ENCODE data around the gene CGB5.

The CGB5 gene

DNA sequence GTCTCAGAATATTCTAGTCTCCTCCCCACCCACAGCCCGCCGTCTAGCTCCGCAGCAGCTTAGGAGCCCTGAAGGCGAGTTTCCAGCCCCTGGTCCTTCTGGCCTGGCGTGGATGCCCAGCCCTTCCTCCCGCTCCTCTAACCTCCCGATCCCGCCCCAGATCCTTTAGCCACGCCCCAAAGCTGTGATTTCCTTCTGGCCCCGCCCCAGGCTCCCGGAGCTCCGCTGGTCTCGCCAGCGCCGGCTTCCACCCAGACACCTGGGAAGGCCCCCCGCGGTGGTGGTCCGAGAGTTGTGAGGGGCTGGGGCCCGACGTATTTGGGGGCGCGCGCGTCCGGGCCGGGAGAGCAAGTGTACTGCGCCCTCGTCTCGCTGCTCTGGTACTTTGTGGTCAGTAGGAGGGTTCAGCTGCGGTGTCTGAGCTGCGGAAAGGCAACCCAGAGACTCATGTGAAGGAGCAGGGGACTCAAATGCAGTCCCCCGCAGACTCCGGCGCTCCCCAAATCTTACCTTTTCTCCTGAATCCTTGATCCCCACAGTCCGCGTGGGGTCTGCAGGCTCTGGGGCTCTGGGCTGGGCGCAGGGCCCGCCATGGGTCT, 14.1 kb downstream of the CGB5 start, which contains the start of gene CGB7:
CGB7 (minus strand) TSS at position 114 of the 599 bp plus-strand sequence. CDS start 2,374 bp downstream, outside the sequence.
- DNase-seq (ENCODE audit: low read depth), result peak; percentile 16

DNA sequence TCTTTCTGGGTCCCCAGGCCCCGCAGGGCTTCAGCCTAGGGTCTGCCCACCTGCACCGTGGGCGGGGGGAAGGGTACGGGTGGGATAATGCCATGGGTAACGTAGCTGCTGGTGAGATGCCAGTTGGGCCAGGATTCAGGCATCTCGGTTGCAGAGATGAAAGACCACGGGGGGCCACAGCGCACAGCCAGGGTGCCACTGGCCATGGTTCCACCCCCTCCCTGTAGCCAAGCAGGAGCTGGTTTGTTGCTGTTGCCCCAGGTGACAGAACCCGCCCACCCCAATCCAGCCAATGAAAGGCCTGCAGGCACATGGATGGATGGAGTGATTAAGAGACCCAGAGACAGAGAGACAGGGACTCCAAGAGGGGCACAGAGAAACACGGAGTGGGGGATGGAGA, 14.9 kb downstream of the CGB5 start:
- DNase-seq (ENCODE audit: low read depth), result no peak

DNA sequence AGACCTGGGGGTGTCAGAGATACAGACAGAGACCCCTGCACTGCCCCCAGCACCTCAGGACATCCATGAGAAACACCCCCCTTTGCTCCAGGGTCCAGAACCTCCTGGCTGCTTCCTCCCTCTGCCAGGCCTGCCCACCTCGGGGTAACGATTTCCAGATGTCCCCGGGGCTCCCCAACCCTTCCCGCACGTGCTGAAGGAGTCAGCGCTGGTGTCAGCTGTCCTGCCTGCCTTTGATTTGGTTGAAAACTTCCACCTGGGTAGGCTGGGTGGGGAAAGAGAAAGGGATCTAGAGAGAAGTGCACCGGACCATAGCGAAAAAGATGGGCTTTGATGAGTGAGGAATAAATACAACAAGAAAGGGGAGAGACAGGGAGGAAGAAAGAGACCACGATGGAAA, 15.4 kb downstream of the CGB5 start:
- DNase-seq (ENCODE audit: low read depth), result no peak

DNA sequence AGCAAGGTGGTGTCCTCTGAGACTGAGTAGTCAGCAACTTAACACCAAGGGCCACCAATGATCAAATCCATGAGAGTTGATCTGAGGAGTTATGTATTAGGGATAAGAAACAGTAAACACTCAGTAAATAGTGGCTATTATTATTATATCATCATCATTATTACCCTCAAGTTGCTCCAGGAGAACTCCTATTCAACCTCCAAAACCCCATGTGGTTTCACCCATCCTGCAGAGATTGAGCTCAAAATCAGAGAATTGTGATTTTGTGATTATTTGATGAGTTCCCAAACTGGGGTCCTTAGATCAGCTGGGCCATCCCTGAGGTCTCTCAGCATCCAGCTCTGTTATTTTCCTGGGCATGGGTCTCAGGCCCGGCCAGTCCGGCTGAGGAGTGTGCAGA, 17.4 kb downstream of the CGB5 start:
- no peak for DNase-seq (ENCODE audit: low read depth)

DNA sequence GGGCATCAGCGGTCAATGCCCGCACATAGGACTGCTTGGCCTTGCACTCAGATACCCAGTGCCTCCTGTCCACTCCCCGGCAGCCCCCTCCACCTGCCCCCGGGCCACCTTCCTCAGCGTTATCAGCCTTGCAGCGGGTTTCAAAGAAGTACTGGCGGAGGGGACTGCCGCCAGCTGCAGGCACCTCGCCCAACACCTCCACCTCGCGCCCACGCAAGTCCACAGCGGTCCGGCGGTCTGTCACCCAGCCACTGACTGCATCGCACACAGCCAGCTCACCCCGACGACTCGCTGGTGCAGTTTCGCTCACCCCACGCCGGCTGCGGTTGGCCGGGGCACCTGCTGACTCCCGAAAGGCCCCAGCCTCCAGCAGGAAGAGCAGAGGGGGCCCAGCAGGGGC, 17.8 kb downstream of the CGB5 start:
- DNase-seq (ENCODE audit: low read depth), result no peak

DNA sequence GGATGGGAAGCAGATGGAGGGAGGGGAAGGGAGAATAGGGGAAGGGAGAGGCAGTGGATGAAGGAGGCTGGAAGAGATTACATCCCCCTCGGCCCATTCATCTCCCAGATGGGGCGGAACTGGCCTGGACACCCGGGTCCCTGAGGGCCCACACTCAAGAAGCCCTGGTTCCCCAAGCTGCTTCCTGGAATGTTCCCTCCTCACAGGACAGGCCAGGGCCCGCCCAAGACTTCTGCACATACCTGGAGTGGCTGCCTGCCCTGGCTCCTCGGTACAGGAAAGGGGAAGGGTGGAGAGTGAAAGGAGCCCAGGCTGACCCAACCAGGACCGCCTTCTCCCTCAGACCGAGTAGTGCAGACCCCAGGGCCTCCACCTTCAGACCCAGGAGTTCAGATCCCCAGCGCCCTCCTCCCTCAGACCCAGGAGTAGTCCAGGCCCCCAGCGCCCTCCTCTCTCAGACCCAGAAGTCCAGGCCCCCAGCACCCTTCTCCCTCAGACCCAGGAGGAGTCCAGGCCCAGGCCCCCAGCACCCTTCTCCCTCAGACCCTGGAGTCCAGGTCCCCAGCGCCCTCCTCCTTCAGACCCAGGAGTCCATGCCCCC, 20.5 kb downstream of the CGB5 start:
- DNase-seq (ENCODE audit: low read depth), result no peak

DNA sequence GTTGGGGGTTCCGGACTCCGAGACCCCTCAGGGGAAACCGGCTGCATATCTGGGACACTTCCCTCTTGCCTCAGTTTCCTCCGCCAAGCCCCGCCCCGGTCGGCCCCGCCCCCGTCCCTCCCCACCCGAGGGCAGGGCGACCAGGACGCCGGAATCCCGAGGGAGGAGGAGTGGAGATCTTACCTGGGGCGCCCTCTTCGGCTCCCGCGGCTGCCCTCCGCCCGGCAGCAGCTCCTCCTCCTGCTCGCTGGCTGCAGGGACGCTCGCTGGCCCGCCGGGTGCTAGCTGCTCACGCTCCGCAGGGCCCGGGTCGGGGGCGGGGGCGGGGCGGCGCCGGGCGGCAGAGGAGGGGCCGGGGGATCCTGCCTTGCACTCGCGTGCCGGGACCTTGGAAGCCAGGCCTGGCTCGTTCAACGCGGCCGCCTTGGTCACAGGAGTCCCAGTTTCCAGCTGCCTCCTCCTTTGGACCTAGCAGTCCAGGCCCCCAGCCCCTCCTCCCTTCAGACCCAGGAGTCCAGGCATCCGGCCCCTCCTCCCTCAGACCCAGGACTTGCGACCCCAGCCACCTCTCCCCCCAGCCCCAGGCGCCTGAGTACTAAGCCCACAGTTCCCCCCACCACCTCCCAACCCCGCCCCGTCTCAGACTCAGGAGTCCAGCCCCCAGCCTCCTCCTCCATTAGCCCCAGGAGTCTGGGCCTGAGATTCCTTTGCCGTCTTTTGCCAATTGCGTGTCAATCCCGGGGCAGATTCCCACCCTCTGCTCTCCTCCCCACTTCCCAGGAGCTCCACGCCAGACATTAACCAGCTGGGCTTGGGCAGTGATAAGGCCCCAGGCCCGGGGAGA, 21.3 kb downstream of the CGB5 start, which contains the start of gene NTF4:
NTF4 (minus strand) TSS at position 51 of the 844 bp plus-strand sequence. CDS start 2,821 bp downstream, outside the sequence.
- no peak for DNase-seq (ENCODE audit: low read depth)

DNA sequence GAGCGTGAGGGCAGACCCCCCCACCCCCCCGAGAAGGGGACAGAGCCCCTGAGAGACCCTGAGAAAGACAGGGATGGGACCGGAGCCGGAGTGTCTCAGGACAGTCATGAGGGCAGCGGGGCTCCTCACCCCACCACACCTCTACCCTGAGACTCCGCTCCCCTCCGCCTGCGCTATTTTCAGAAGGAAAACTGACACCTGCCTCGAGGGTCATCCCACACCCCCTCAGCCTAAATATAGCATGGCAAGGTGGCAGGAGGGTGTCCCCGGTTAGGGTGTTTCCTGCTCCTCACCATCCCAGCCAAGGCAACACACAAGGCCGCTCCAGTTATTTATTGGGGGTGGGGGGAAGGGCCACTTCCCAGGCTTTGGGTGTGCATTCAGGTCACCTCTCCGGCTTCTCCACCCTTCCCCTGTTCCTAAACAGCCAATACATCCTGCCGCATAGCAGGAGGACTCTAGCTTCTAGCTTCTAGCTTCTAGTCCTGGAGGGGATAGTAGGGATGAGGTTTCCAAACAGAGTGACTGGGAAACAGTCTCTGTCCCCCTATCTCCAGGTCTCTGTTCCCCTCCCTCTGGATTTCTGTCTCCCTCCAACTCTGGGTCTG, 22.4 kb downstream of the CGB5 start:
- no peak for DNase-seq (ENCODE audit: low read depth)

DNA sequence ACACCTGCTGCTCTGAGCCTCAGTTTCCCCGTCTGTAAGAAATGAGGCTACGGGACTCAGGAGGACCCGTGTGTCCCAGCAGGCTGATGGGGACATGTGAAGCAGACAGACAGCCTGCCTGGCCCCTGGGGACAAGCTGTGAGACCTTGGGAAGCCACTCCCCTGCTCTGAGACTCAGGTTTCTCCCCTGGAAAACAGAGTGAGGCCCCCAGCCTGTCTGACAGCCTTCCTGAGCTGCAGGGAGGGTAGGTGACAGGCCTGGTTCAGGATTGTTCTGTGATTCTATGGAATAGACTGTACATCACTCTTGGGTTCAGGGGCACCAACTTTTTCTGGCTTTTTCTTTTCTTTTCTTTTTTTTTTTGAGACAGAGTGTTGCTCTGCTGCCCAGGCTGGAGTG, 23.9 kb downstream of the CGB5 start:
- DNase-seq (ENCODE audit: low read depth), result no peak

DNA sequence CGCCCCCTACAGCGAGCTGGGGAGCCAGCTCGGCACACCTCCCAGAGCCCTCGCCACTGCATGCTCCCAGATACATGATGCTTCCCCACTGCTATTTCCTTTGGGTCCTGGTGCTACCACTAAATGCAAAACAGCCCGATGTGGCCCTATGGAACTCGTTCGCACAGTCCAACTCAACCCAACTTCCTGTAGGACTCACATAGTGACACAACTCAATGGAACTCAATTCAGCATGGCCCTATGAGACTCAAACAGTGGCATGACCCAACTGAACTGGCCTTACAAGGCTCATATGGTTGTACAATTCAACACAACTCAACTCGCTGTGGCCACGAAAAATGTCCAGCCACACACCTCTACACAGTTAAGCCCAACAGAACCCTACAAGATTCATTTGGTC, 25.4 kb downstream of the CGB5 start:
- no peak for DNase-seq (ENCODE audit: low read depth)

DNA sequence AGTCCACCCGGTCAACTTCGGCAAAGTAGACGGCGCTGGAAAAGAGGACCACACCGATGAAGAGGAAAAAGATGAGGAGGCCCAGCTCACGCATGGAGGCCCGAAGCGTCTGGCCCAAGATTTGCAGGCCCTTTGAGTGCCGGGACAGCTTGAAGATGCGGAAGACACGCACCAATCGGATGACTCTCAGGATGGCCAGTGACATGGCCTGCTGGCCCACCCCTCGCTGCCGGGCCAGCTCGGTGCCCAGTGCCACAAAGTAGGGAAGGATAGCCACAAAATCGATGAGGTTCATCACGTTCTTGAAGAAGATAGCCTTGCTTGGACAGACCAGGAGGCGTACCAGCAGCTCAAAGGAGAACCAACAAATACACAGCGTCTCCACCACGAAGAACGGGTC, 26.8 kb downstream of the CGB5 start:
- DNase-seq (ENCODE audit: low read depth), result no peak

DNA sequence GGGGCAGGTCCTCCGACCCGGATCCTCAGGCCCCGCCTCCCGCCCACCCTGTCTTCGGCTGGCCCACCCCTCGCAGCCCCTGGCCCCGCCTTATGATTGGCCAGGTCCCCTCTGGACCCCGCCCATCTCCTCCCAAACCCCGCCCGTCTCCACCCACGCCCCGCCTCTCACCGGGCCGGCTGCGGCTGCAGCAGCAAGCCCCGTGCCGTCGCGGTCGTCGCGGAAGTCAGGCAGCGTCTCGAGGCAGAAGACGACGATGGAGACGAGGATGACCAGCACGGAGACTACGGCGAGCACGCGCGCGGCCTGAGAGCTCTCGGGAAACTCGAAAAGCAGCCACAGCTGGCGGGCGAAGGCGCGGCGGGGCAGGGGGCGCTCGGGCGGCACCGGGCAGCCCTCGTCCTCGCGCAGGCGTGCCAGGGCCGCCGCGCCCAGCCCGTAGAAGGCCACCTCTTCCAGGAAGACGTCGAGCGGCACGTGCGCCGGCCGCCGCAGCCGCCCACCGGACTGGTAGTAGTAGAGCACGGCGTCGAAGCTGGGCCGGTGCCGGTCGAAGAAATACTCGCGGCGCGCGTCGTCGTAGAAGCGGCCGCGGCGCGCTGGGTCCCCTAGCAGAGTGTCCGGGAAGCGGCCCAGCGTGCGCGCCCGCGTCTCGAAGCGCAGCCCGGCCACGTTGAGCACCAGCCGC, 28.4 kb downstream of the CGB5 start:
- DNase-seq (ENCODE audit: low read depth), result no peak

DNA sequence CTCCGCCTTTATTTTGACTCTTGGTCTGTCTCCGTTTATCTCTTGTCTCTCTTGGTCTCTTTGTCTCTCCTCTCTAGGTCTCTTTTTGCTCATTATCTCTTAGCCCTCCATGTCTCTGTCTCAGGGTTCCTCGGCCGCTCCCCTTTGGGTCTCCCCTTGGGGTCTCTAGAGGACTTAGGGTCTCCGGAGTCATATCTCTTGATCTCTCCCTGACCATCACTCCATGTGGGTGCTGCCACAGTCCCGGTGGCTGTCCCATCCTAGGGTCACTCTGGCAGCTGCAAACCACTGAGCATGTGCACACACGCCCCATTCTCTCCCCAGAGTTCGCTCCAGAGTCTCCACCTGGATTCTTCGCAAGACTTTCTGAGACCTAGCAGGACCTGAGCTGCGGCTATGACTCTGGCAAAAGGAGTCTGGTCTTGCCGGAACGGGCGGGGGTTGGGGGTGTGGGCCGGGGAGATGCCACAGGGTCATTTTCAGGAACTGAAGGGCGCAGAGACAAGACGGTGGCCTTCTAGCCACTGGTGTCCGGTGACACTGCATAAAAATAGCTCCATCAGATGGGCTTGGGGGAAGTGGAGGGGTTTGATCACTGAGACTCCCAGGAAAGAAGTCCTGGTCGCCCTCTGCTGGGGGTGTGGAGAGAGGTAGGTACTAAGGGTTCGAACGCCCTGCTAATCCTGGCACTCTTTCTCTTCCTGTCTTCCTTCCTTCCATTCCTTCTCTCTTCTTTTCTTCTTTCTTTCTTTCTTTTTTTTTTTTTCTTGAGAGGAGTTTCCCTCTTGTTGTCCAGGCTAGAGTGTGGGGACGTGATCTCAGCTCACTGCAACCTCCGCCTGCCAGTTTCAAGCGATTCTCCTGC, 30.1 kb downstream of the CGB5 start:
- no peak for DNase-seq (ENCODE audit: low read depth)

DNA sequence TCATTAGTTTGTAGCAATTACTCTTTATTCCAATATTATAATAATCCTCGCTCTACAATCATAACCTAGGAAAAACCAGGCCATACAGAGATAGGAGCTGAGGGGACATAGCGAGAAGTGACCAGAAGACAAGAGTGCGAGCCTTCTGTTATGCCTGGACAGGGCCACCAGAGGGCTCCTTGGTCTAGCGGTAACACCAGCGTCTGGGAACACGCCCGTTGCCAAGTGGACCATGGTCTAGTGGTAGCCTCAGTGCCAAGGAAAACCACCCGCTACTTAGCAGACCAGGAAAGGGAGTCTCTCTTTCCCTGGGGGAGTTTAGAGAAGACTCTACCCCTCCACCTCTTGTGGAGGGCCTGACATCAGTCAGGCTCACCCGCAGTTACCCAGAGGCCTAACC, 31.2 kb downstream of the CGB5 start:
- DNase-seq (ENCODE audit: low read depth), result peak; percentile 51

DNA sequence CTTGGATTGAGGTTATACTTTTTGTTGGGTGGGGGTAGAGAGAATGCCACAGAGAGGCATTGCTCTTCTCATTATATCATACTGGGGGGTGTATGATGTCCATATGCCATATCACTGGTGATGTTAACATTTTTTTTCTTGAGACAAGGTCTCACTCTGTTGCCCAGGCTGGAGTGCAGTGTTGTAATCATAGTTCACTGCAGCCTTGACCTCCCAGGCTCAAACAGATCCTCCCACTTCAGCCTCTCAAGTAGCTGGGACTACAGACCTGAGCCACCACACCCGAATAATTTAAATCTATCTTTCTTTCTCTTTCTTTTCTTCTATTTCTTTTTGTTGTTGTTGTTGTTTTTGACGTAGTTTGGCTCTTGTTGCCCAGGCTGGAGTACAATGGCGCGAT, 36.7 kb downstream of the CGB5 start:
- DNase-seq (ENCODE audit: low read depth), result no peak

DNA sequence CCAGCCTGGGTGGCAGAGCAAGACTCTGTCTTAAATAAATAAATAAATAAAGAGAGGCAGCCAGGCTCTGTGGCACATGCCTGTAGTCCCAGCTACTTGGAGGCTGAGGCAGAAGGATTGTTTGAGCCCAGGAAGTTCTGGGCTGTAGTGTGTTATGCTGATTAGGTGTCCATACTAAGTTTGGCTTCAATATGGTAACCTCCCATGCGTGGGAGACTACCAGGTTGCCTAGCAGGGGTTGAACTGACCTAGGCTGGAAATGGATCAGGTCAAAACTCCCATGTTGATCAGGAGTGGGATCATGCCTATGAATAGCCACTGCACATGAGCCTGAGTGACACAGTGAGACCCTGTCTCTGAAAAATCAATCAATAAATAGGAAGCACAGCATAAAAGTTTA, 37.6 kb downstream of the CGB5 start:
- DNase-seq (ENCODE audit: low read depth), result no peak

DNA sequence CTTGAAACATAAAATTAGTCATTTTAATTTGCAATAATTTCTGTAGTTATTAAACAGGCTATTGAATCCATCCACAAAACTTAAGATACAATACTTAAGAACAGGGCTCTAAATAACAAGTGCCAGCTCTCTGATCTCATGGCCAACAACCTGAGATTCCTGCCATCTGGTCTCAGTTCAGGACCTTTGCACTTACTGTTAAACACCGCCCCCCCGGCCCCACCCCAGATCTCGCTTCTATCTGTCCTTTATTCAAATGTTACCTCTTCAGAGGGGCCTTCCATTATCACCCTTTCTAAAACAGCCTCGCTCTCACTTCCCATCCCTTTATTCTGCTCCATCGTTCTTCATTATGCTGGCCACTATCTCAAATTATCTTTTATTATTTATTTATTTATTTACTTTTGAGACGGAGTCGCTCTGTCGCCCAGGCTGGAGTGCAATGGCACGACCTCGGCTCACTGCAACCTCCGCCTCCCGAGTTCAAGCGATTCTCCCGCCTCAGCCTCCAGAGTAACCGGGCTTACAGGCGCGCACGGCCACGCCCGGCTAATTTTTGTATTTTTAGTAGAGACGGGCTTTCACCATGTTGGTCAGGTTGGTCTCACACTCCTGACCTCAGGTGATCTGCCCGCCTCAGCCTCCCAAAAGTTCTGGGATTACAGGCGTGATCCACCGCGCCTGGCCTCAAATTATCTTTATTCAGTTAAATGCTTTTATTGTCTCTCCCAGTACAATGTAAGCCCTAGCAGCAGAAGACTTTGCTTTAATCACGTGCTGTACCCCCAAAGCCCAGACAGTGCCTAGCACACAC, 40.8 kb downstream of the CGB5 start:
- no peak for DNase-seq (ENCODE audit: low read depth)

DNA sequence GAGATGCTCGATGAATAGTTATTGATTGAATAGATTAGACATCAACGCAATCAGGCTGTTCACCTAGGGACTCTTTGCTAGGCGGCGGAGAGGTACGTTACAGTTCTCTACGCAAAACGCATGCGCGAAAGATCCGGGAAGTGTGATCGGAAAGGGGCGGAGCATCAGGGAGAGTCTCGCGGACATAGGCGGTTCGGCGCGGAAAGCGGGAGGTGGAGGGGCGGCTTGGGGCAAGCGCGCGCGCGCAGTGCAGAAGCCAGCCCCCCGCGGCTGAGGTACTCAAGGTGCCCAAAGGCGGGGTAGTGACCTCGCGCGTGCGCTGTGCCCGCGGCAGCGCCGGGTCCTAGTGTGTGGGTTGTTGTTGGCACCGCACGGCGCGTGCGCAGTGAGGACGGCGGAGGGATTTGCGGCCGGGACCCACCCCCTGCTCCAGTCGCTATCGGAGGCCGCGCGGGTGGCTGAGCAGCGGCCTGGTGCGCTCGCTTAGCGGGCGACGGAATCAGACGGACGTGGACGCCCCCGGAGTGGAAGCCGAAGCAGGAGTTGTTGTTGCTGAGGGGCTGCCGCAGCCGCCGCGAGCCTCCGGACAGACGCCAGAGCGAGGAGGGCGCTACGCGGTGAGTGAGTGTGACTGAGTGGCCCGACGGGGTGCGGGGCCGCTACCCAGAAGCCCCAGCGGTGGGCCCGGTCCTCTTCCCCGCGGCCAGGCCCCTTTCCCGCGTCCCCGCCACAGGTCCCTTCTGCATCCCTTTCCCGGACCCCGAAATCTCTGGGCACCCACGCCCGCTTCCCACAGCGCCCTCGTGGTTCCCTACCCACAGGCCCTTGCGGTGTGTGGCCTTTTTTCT, 41.6 kb downstream of the CGB5 start, which contains the start of gene SNRNP70:
SNRNP70 (plus strand) TSS at position 432 of the 848 bp plus-strand sequence. CDS start 964 bp downstream, outside the sequence.
- DNase-seq (ENCODE audit: low read depth), result peak; percentile 99

DNA sequence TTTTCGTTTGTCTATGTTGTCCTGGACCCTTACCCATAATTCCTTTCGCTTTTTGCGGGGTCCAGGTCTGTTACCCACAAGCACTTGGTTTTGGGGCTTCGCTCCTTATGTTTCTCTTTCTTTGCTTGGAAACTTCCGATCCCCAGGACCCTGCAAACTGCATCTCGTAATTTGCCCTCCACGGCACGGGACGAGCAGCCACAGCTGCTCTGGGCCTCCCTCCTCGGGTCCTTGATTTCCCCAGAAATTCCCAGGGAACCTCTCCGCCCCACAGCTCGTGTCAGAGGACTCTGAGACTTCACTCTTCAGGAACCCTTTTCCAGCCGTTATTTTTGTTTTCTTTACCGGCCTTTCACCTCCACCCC, 42.2 kb downstream of the CGB5 start:
- no peak for DNase-seq (ENCODE audit: low read depth)

All from fibroblast of the conjunctiva (primary cell).